Prostate gland (tissue), 2 donors: ENCODE data around the gene OGFRL1.

Source experiments
- CTCF ChIP-seq, 4 experiments: fragments of 200-600 bp in 2 of 4; fragments of 450-650 bp in 2 of 4; sonication (generic) in 2 of 4; IDR thresholded peaks; 1 replicate in 3 of 4; 2 replicates in 1 of 4; pipeline ENCODE4 v1.5.1; 2016 to 2019; ENCODE audit warnings: antibody characterized with exemption in 4 of 4, mild to moderate bottlenecking in 2 of 4, moderate library complexity in 2 of 4
- POLR2A ChIP-seq: fragments of 450-650 bp; IDR thresholded peaks from one replicate; pipeline ENCODE4 v1.6.1; 2016; ENCODE audit warnings: antibody characterized with exemption, mild to moderate bottlenecking

- TF ChIP-seq POLR2A (no peak), CTCF (IDR thresholded peaks at IDR 0.05) (no peak)
Observed at GRCh38 chr6:71279740-71280139, 8.9 kb upstream of the OGFRL1 start.
